ENCODE measurements around the gene POLG2.
"Not testable (repeated sequence)": the region's sequence is repeated elsewhere in the genome, so short reads cannot be mapped to it uniquely, and the experiment has no call there.

The POLG2 gene

GRCh38 chr17:64484380-64484779, 12.5 kb downstream of the POLG2 start:
- no peak for TF ChIP-seq ARNT (IDR thresholded peaks at IDR 0.05)
- no peak for TF ChIP-seq L3MBTL2 (conservative IDR thresholded peaks at IDR 0.05)
- TF ChIP-seq CTBP1 (IDR thresholded peaks at IDR 0.05; ENCODE audit: borderline replicate concordance) = no peak
- no peak for TF ChIP-seq ELF4 (IDR thresholded peaks at IDR 0.05)
- TF ChIP-seq HDGF (IDR thresholded peaks at IDR 0.05; ENCODE audit: borderline replicate concordance) = no peak
- TF ChIP-seq TARDBP (IDR thresholded peaks at IDR 0.05) = no peak
- no peak for TF ChIP-seq FOXA1 (IDR thresholded peaks at IDR 0.05)
- TF ChIP-seq SUZ12 (IDR thresholded peaks at IDR 0.05) = no peak
- TF ChIP-seq BHLHE40 (IDR thresholded peaks at IDR 0.05; ENCODE audit: borderline replicate concordance) = no peak
- no peak for TF ChIP-seq PKNOX1 (IDR thresholded peaks at IDR 0.05)
- no peak for TF ChIP-seq FOXK2 (IDR thresholded peaks at IDR 0.05)
- no peak for TF ChIP-seq FOXM1 (IDR thresholded peaks at IDR 0.05; ENCODE audit: borderline replicate concordance)
- TF ChIP-seq LEF1 (IDR thresholded peaks at IDR 0.05; ENCODE audit: borderline replicate concordance) = no peak
- no peak for TF ChIP-seq SP1 (IDR thresholded peaks at IDR 0.05)
- TF ChIP-seq NFRKB (IDR thresholded peaks at IDR 0.05) = no peak
- no peak for TF ChIP-seq ZNF384 (IDR thresholded peaks at IDR 0.05)
- ChIA-PET POLR2A (interaction anchor here (1.1 kb wide), 1 partner anchor 22 kb away, joined by 6 read pairs; the partner anchor contains the start of genes CEP95 and DDX5), CTCF (no interaction called here)
- DNase-seq (ENCODE audit: extremely low spot score) = no peak

- POLR2A ChIA-PET = interaction anchor here (1.4 kb wide), 1 partner anchor 25 kb away, joined by 8 read pairs; the partner anchor contains the start of genes CEP95 and DDX5
- CTCF ChIA-PET = interaction anchor here (1.6 kb wide), 1 partner anchor 10 kb away, joined by 14 read pairs; no protein-coding TSS in a partner anchor
- no peak for DNase-seq (ENCODE audit: extremely low spot score)
- TF ChIP-seq NFRKB (IDR thresholded peaks at IDR 0.05) (no peak), ZNF384 (IDR thresholded peaks at IDR 0.05) (no peak), PKNOX1 (IDR thresholded peaks at IDR 0.05) (no peak), LEF1 (IDR thresholded peaks at IDR 0.05; ENCODE audit: borderline replicate concordance) (no peak), ARNT (IDR thresholded peaks at IDR 0.05) (no peak), ELF4 (IDR thresholded peaks at IDR 0.05) (no peak)
Observed at GRCh38 chr17:64480951-64481350, 15.9 kb downstream of the POLG2 start.

- DNase-seq (ENCODE audit: extremely low spot score) = no peak
- ChIA-PET POLR2A (interaction anchor here (1.1 kb wide), 1 partner anchor 29 kb away, joined by 3 read pairs; the partner anchor contains the start of genes CEP95 and DDX5), CTCF (interaction anchor here (1.0 to 1.4 kb wide), 2 partner anchors 15 to 19 kb away, joined by 4 to 5 read pairs; partner anchors contain the start of gene POLG2)
- TF ChIP-seq ZNF384 (IDR thresholded peaks at IDR 0.05) (no peak), TARDBP (IDR thresholded peaks at IDR 0.05) (no peak), BHLHE40 (IDR thresholded peaks at IDR 0.05; ENCODE audit: borderline replicate concordance) (no peak)
Observed at GRCh38 chr17:64477849-64478248, 19.0 kb downstream of the POLG2 start.

- no peak for DNase-seq (ENCODE audit: extremely low spot score)
- CTCF ChIA-PET = no interaction called here
- POLR2A ChIA-PET = no interaction called here
- no peak for TF ChIP-seq LEF1 (IDR thresholded peaks at IDR 0.05; ENCODE audit: borderline replicate concordance)
- TF ChIP-seq BHLHE40 (IDR thresholded peaks at IDR 0.05; ENCODE audit: borderline replicate concordance) = no peak
Observed at GRCh38 chr17:64472564-64472963, 24.3 kb downstream of the POLG2 start.

- DNase-seq (ENCODE audit: extremely low spot score) = no peak
- ChIA-PET POLR2A (no interaction called here), CTCF (no interaction called here)
- TF ChIP-seq SUZ12 (IDR thresholded peaks at IDR 0.05) (no peak), ZNF384 (IDR thresholded peaks at IDR 0.05) (no peak), SP1 (IDR thresholded peaks at IDR 0.05) (no peak), FOXA1 (IDR thresholded peaks at IDR 0.05) (no peak), HDGF (IDR thresholded peaks at IDR 0.05; ENCODE audit: borderline replicate concordance) (no peak), CTBP1 (IDR thresholded peaks at IDR 0.05; ENCODE audit: borderline replicate concordance) (no peak), L3MBTL2 (conservative IDR thresholded peaks at IDR 0.05) (no peak), LEF1 (IDR thresholded peaks at IDR 0.05; ENCODE audit: borderline replicate concordance) (no peak), PKNOX1 (IDR thresholded peaks at IDR 0.05) (no peak), BHLHE40 (IDR thresholded peaks at IDR 0.05; ENCODE audit: borderline replicate concordance) (no peak), FOXM1 (IDR thresholded peaks at IDR 0.05; ENCODE audit: borderline replicate concordance) (no peak), ELF4 (IDR thresholded peaks at IDR 0.05) (no peak), FOXK2 (IDR thresholded peaks at IDR 0.05) (no peak)
Observed at GRCh38 chr17:64471440-64471839, 25.4 kb downstream of the POLG2 start.

- DNase-seq (ENCODE audit: extremely low spot score) = no peak
- ChIA-PET CTCF (no interaction called here), POLR2A (interaction anchor here (0.7 kb wide), 1 partner anchor 36 kb away, joined by 3 read pairs; the partner anchor contains the start of genes CEP95 and DDX5)
- TF ChIP-seq ARNT (IDR thresholded peaks at IDR 0.05) = no peak
- no peak for TF ChIP-seq FOXM1 (IDR thresholded peaks at IDR 0.05; ENCODE audit: borderline replicate concordance)
- TF ChIP-seq PKNOX1 (IDR thresholded peaks at IDR 0.05) = no peak
Observed at GRCh38 chr17:64470625-64471024, 26.2 kb downstream of the POLG2 start.

- POLR2A ChIA-PET; DNase-seq (ENCODE audit: extremely low spot score): not testable (repeated sequence)
- CTCF ChIA-PET = interaction anchor here (0.6 kb wide), 2 partner anchors 16 to 602 kb away, joined by 3 to 4 read pairs; no protein-coding TSS in a partner anchor
Observed at GRCh38 chr17:64466834-64467233, 30.0 kb downstream of the POLG2 start.
